HG03045 (cell line): ENCODE measurements around the gene TRAP1.
"Not testable (repeated sequence)": the region's sequence is repeated elsewhere in the genome, so short reads cannot be mapped to it uniquely, and the experiment has no call there.

Experiments used
- ATAC-seq: cut with Tn5 transposase; IDR thresholded peaks from one replicate; pipeline ENCODE4 v1.9.1; 2021; ENCODE audit warnings: mild to moderate bottlenecking, moderate library complexity; ENCODE audit not compliant: unreplicated experiment

The TRAP1 gene

GRCh38 chr16:3618769-3619141 is 98.6 kb downstream of the TRAP1 start:
- no peak for ATAC-seq

- no peak for ATAC-seq
Observed at GRCh38 chr16:3612510-3613466, 104.5 kb downstream of the TRAP1 start.

GRCh38 chr16:3611146-3611975 is 106.0 kb downstream of the TRAP1 start, which contains the start of gene SLX4:
SLX4 (minus strand) TSS chr16:3611606; CDS start chr16:3608964, 2,642 bp downstream.
- ATAC-seq = peak; percentile 86

GRCh38 chr16:3610698-3611145 is 106.6 kb downstream of the TRAP1 start:
- ATAC-seq = no peak

GRCh38 chr16:3609895-3610697 is 107.2 kb downstream of the TRAP1 start:
- no peak for ATAC-seq

GRCh38 chr16:3608976-3609375 is 108.3 kb downstream of the TRAP1 start:
- not testable (repeated sequence) for ATAC-seq

GRCh38 chr16:3608069-3608468 is 109.3 kb downstream of the TRAP1 start:
- no peak for ATAC-seq
